CD4-positive, alpha-beta T cell treated with Interleukin-21 for 1 hour (primary cell): Measurements from ENCODE around the gene PRPF8.

ENCODE experiments used
- DNase-seq: peaks from one replicate; pipeline ENCODE4 v3.0.0-alpha.2; 2020

PRPF8 gene

DNA sequence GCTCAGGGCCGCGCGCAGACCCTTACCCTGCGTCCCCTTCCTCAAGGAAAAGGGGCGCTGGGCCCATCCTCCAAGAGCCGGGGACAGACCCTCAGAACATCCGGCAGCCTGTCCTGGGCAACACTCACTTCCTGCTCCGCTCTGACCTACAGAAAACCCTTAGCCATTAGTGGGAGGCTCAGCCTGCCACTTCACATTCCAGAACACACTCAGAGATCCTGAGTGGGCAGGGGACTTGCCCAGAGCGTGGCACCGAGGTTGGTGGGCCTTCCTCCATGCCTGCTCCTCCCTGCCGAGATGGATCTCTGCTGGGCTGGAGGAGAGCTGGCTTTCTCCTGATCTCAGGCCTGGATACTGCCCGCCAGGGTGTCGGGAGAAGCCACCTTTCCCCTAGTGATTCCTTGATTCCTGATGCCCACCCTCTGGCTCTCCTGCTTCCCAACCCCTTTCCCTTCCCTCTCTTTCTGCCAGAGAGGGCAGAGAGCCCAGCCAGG is 40.6 kb downstream of the PRPF8 start:
- no peak for DNase-seq

DNA sequence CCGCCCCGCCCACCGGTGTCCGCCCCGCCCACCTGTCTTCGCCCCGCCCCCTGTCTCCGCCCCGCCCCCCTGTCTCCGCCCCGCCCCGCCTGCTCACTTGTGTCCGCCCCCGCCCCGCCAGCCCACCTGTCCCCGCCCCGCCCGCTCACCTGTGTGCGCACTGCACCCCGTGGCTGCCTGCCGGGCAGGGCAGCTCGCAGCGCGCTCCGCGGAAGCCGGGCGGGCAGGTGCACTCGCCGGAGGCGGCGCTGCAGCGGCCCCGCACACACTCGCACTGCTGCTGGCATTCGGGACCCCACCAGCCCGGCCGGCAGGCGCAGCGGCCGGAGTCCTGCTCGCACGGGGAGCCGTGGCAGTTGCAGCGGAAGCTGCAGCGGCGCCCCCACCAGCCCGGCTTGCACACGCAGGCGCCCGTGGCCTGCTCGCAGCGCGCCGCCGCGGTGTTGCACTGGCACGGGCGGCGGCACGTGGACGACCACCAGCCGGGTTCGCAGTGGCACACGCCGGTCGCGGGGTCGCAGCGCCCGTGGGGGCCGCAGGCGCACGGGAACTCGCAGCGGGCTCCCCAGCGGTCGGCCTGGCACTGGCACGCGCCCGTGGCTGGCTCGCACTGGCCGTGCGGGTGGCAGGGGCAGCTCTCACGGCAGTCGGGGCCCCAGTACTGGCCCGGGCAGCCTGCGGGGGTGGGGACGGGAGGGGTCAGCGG is 41.2 kb downstream of the PRPF8 start:
- peak; percentile 74 for DNase-seq

DNA sequence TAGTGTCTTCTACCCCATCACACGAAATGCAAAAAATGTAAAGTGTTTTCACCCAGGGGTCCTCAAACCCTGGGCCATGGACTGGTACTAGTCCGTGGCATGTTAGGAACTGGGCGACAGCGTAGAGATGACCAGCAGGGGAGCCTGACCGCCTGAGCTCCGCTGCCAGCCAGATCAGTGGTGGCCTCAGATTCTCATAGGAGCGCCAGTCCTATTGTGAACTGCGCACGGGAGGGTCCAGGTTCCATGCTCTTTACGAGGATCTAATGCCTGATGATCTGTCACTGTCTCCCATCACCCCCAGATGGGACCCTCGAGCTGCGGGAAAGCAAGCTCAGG is 43.6 kb downstream of the PRPF8 start:
- no peak for DNase-seq

DNA sequence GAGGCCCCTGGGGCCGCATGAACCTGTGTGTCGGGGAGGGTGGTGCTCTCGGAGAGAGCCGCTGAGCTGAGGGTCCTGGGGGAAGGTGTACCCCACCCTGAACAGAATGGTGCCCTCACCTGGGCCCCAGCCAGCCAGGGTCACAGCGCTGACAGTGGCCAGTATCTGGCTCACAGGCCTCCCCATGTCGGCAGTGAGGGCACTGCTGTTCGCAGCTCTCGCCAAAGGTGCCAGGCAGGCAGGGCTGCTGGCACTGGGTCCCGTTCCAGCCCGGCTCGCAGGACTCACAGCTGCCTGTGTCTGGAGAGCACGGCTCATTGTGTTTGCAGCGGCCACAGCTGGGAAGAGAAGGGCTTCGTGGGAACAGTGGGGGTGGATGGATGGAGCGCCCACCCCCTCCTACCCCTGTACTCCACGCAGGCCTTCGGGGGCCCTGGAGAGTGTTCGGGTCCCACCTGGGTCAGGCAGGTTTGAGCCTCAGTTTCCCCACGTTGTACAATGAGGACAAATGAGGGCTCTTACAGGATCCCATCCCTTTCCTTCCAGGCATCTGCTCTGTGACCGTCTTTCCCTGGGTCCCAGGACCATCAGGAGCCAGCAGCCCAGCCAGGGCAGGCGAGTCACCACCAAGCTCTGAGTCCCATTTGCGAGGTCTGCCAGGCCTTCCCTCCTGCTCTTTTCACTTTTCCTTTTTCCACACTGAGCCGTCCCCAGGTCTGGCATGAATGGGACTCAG is 44.2 kb downstream of the PRPF8 start:
- no peak for DNase-seq

DNA sequence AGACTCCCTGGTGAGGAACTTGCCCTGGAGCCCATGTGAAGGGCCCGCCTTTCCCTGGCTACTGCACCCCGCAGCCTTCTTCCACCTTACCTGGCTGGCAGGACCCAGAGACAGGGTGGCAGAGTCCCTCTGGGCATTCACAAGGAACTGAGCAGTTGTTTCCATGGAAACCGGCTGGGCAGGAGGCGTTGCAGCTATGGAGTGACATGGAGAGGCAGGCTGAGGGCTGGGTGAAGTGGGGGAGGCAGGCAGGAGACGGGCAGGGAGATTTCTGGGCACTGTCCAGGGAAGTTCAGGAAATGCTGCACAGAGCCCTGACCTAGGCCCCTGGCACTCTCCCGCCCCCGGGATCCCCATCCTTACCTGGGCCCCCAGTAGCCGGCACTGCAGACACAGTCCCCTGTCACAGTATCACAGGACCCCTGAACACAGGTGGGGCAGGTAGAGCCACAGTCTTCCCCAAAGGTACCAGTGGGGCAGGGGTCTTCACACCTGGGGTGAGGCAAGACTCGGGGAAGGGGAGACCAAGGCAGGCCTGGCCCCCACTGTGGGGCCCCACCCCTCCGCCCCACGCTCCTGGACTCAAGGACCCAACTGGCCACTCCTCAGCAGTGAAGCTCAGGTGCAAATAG is 45.0 kb downstream of the PRPF8 start:
- no peak for DNase-seq

DNA sequence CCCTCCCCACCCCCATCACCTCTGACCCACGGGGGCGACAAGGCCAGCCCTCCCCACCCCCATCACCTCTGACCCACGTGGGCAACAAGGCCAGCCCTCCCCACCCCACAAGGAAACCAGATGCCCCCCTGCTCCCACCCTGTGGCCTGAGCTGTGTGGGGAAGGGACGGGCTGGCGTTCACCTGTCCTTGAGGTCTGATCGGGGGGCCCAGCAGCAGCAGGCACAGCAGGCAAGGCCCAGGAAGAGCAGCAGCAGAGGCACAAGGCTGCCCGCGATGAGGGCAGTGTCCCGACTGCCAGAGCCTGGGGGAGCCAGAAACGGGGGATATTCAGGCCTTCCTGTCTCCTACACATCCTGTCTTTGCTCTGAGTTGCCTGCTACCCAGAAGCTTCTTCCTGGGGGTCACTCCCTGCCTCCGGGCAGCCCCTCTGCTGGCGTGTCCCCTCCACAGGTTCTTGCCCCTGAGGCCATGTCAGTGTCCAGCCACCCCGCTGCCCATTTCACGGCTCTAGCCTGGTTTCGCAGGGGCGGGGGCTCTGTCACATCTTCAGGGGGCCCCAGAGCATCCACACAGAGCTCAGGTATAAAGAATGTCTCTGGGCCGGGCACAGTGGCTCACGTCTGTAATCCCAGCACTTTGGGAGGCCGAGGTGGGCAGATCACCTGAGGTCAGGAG is 45.9 kb downstream of the PRPF8 start:
- DNase-seq = no peak

DNA sequence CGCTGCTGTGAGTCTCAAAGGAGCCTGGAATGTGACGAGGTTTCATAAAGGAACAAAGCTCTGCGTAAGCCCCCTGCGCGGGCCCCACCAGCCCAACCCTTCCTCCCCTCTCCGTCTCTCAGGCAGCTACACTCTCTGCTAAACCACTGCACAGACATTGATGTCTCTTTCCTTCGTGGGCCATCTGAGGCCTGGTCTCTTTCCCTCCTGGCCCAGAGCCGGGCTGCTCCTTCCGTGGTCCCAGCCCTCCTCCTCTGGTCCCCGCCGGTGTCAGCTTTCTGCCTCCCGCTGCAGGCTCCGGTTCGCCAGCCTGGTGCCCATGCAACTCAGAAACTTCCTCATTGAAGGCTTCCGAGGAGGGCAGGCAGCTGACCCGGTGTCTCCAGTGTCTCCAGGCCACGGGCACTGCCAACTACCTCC is 46.5 kb downstream of the PRPF8 start:
- no peak for DNase-seq

DNA sequence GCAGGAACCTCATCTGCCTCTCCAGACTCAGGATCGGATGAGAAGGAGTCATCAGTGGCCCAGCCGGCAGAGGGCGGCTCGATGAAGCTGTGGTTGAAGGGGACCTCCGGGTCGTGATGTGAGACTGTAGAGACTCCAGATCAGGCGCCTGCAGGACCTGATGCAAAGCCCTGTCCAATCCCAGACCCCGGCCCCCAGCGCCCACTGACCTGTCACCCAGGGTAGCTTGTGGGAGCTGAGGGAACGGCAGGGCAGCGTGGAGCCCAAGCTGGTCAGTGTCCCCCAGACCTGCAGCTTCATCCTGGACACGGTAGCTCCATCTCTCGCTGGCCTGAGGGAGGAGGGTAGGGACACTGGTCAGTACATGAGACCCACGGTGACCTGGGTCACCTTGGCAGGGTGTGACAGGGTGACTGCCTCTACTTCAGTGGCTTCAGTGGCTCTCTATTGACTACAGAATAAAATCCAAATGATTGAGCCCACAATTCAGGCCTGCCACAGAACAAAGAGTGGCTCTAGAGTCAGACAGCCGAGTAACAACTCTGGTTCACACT is 47.9 kb downstream of the PRPF8 start:
- DNase-seq = no peak

DNA sequence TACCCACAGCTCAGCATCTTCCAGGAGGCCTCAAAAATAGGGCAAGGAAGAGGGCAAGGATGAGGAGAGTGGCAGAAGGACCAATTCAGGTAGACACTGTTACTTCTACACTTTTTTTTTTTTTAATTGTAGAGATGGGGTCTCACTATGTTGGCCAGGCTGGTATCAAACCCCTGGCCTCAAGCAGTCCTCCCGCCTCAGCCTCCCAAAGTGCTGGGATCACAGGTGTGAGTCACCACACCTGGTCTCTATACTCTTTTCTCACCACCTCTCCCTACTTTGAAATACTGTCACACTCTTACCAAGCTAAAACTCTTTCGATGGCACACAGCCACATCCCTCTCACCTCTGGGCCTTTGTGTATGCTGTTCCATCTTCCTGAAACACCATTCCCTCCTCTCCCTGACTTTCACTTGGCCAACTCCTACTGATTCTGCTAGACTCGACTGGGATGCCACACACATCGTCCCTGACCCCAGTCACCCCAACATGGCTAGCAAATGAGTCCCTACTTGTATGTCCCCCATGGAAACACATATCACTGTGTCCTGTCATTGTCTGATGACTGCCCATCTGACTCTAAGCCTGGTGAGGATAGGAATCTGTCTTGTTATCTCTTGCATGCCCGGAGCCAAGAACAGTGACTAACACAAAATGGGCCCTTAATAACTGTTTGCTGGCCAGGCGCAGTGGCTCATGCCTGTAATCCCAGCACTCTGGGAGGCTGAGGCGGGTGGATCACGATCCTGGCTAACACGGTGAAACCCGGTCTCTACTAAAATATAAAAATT is 48.8 kb downstream of the PRPF8 start:
- no peak for DNase-seq

DNA sequence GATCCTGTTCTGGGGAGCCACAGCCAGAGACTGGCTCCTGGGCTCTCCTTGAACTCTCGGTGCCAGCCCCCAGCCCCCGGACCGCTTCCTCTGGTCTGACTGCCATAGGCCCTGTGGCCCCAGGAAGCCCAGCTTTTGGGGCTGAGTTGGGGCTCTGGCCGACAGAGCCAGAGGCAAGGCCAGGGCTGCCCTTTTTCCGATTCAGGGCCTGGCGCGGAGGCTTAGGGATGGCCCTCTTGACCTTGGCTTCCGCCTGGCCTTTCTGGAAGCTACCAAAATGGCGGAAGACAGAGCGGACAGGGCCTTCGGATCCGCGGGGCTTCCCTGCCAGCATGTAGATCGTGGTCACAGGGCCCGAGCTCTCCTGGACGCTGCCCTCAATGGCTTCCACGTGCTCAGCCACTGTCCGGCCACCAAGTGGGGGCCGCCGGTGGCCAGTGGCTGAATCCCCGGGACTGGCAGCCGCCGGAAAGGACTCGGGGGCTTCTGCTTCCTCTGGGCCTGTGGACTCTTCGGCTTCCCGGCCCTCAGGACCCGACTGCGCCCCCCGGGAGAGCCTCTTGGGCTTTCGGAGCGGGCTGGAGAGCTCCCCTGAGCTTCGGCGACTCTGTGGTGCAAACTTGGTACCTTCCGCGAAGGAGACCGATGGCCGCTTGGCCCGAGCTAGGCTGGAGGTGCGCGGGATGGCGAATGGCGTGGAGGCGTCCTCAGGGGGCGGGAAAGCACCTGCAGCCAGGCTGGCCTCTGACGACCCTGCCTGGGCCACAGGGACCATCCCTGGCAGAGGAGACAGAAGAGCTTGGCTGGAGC is 49.6 kb downstream of the PRPF8 start:
- DNase-seq = no peak

DNA sequence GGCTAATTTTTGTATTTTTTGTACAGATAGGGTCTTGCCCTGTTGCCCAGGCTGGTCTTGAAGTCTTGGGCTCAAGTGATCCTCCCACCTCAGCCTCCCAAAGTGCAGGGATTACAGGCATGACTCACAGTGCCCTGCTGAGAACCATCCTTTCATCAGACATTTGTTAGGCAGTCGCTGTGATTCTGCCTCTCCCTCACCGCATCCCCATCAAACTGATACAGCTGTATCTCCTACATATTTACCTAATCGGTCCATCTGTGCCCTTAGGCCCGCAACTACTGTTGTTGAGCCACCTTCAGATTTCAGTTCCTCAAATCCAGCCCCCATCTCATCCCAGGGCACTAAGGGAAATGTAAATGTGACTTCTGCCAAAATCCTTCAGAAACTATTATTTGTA is 54.0 kb downstream of the PRPF8 start:
- no peak for DNase-seq

DNA sequence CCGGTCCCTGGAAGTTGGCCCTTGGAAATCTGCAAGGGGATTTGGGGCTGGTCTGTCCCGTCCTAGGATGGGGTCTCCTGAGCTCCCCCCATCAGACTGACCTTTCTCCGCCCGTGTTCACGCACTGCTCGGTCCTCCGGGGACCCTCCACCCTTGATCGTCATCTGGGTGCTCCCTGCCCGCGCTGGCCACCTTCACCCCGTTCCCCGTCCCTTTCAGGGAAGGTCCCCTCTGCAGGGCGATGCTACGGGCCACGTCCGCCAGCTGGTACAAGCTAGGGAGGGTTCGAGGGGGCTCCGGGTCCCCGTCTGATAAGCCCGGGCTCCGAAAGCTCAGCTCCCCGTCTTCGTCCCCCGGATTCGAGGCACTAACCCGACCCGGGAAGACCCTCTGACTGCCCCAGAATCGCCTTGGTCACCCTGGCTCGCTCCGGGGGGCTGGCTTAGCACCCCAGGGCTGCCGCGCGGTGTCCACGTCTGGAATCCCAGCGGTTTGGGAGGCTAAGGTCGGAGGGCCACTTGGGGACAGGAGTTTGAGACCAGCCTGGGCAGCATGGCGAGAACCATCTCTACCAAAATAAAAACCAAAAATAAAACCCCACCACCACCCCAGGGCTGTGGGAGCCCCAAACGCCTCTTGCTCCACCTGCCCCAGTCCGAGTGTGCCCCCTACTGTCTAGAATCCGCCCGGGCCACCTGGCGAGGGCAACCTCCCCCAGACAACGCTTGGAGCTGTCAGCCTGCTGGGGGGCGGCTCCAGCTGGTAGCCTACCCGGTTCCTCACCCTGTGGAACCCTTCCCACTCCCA is 55.0 kb downstream of the PRPF8 start:
- peak; percentile 78 for DNase-seq

DNA sequence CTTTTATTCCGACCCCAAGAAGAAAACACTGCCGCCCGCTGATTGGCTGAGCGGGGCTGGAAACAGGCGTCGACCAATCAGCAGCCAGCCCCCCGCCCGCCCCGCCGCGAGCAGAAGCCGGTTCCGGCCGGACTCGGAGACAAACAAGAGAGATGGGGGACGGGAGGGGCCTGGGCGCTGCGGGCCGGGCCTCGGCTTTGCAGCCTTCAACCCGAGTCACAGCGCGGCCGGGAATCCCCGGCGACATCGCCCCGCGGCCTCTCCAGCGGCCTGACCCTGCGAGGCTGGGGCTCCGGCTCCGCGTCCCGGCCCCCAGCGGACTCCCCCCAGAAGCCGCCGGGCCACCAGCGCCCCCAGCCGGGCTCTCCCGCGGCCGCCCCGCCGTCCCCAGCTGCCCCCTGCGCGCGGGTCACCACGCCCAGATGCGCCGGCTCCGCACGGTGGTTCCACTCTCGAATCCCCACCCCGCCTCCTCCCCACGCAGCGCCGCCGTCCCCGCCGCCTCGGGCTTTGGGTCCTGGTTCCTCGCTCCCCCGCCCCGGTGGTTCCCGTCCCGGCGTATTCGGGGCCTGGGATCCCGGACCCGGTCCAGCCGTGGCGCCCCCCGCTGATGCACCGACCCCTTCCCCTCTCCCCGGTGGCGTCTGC is 55.7 kb downstream of the PRPF8 start:
- DNase-seq = peak; percentile 93

DNA sequence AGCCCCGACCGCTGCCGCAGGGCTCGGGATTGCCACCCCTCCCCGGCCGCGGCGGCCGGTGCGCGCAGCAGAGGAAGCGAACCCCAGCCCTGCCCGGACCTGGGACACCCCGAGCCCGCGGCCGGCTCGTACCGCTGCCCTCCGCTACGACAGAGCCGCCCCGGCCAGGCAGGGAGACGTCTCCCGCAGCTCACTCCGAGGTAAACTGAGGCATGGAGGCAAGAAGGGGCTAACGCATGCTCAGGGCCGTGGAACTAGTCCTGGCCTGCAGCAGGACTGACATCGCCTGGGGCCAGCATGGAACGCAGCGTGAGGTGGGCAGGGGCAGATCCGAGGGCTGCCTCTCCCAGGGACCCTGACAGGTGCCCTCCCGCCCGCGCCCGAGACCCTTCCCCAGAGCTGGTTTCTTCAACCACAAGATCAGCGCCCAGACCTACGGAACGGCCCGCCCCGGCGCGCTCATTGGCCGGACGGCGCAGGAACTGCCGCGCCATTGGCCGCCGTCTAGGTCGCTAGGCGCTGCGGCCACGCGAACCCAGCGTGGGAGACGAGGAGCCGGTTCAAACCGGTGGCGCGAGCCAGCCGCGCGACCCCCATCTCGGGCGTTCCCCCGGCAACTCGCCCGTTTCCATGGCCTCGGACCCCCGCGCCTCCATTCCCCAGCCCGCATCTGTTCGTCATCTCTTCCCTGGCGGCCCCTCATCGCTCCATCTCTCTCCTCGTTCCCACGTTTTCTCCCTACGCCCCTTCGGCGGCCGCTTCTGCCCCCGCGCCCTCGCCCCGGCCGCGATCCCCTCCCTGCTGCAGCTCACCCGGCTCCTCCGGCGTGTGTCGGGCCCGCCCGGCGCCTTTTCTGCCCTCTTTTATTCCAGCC is 56.4 kb downstream of the PRPF8 start, which contains the start of gene SLC43A2:
TSS of gene SLC43A2 (minus strand) at position 853 of the 874 bp plus-strand sequence. CDS start 960 bp downstream, outside the sequence.
- DNase-seq = peak; percentile 78

DNA sequence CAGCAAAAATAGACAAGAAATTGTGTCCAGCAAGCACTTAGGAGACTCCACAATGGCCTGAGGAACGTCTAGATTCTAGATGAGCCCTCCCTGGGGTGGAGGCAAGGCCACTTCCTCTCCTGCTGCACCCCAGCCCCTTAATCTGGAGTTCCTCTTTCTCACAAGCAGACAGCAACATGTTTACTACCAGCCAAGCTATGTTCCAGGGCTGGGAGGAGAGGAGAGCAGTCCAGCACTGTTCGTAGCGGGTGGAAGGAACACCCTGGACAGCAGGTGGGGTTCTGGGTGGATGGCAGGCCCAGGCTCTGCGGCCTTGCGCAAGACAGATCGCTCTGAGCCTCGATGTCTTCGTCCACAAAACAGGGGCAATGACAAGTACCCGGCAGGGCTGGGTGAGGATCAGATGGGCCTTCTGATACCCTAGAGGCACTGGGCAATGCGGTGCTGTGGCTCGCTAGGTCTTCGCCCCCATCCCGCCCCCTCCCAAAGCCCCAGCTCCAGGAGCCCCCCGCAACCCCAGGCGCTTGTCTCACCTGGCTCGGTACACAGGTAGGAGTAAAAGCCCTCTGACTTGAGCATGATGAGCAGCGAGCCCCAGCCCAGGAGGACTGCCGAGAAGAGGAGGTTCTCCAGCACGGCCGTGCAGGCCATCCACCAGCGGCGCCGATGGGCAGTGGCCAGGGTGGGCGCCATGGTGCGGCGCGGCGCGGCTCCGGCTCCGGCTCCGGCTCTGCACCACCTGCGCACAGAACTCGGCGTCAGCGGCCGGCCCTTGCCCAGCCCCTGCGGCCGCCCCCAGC is 57.3 kb downstream of the PRPF8 start:
- no peak for DNase-seq

DNA sequence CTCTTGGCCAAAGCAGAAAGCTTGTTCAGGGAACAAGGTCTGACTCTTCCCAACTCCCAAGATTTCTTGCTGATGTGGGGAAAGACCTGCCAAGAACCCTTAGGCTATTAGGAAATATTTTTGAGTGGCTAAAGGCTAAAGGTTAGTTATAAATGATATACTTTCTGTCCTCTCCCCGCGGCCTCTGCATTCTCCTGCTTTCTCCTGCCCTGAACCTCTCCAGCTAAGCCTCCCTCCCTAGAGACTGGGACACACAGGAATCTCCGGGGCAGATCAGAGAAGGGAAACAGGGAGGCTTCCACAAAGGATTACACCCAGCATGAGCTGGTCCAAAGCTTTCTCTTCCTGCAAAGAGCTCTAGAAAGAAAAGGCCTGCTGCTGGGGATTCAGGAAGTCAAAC is 58.3 kb downstream of the PRPF8 start:
- no peak for DNase-seq

DNA sequence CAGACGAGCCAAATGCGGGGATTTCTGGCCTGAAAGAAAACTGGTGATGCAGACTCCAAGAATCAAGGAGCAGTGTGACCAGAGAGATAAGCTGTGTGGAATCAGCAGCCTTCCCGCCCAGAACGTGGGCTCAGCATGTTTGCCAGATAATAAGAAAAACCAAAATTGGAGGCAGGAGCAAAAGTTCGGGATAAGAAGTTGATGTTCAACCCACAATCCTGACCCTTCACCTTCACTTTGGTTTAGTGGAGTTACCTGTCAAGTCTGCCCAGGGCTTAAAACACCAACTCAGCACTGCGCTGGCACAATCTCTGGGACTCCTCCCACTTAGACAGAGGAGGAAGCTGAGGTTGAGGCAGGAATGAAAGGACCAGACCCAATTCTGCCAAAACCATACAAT is 59.1 kb downstream of the PRPF8 start:
- DNase-seq = no peak

DNA sequence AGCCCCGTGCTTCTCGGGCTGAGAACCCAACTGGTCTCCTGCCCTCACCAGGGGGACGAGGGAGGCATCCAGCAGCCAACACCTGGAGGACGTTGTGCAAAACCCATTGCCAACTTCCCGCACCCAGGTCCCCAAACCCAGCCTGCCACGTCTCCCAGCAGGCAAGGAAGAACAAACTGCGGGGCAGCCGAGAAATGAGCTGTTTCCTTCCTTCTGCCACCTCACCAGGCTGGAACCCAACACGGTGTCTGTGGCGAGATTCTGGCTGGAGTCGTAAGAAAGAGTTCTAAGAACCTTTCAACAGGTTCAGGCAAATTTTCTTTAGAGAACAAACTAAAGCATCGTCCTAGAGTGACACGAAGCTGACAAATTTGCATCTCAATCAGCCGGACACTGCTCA is 59.6 kb downstream of the PRPF8 start:
- DNase-seq = no peak
